T-helper 1 cell treated with Interleukin-12 subunit alpha and Interleukin-12 subunit beta and Interleukin-4 antibody, amounts not matched to agents 30 μg/mL and 1 μg/mL, for 36 hours (primary cell): ENCODE data around the gene PLCH1.
"Not testable (repeated sequence)": the region's sequence is repeated elsewhere in the genome, so short reads cannot be mapped to it uniquely, and the experiment has no call there.

ENCODE experiments used
- H3K27ac Mint-ChIP-seq: one replicate; pipeline ENCODE4 v1.8.0; 2021; ENCODE audit warnings: mild to moderate bottlenecking, mixed read lengths
- H3K27me3 Mint-ChIP-seq: one replicate; pipeline ENCODE4 v1.8.0; 2021; ENCODE audit warnings: low read depth, mixed read lengths
- H3K36me3 Mint-ChIP-seq: one replicate; pipeline ENCODE4 v1.8.0; 2021; ENCODE audit warnings: low read depth, mixed read lengths
- H3K4me1 Mint-ChIP-seq: one replicate; pipeline ENCODE4 v1.8.0; 2021; ENCODE audit warnings: low read depth, mixed read lengths
- H3K4me3 Mint-ChIP-seq: one replicate; pipeline ENCODE4 v1.8.0; 2021; ENCODE audit warnings: mild to moderate bottlenecking, moderate library complexity, mixed read lengths
- H3K9me3 Mint-ChIP-seq: one replicate; pipeline ENCODE4 v1.8.0; 2021; ENCODE audit warnings: mixed read lengths

PLCH1 gene

DNA sequence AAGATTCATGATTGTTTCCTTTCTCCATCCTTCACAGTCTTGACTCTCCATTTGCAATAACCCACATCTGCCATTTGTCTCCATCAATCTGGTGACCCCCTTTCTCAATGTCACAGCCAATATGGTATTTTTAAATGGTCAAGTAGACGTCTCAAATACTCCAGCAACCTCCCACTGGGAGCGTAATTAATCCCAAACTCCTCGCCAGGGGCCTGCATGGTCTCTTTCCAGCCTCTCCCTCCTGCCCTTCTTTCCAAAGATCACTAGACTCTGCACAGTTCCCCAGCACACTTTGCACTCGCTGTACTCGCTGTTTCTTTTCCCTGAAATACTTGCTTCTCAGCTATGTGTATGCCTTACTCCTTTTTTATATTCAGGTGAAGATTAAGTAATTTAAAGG, 115.3 kb downstream of the PLCH1 start:
- no peaks in the 10 kb centered on the region for H3K4me1 Mint-ChIP-seq
- H3K27me3 Mint-ChIP-seq, result peaks cover 2% of the 10 kb centered on the region
- no peaks in the 10 kb centered on the region for H3K36me3 Mint-ChIP-seq
- no peak overlapping the region for H3K4me3 Mint-ChIP-seq
- H3K27ac Mint-ChIP-seq, result no peak overlapping the region
- H3K9me3 Mint-ChIP-seq, result no peaks in the 10 kb centered on the region

DNA sequence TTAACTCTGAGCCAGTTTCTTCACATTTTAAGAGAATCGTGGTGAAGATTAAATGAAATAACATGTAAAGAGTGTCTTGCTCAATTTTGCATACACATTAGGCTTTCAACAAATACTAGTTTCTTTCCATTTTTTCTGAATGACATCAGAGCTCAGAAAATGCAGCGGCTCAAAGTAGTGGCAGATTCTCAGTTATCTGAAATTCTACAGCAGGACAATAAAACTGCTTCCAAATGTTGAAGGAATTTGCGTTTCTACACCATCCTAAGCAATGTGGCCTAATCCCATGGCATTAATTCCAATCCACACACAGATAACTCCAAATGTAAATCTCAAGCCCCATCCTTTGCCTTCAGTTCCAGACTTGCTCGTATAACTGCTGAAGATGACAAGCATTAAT, 115.8 kb downstream of the PLCH1 start:
- Mint-ChIP-seq H3K9me3 (no peaks in the 10 kb centered on the region), H3K4me3 (no peak overlapping the region), H3K36me3 (no peaks in the 10 kb centered on the region), H3K27ac (no peak overlapping the region), H3K27me3 (peaks cover 2% of the 10 kb centered on the region), H3K4me1 (no peaks in the 10 kb centered on the region)

DNA sequence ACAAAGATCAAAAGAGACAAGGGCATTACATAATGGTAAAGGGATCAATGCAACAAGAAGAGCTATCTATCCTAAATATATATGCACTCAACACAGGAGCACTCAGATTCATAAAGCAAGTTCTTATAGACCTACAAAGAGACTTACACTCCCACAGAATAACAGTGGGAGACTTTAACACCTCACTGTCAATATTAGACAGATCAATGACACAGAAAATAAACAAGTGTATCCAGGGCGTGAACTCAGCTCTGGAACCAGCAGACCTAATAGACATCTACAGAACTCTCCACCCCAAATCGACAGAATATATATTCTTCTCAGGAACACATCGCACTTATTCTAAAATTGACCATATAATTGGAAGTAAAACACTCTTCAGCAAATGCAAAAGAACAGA, 122.2 kb downstream of the PLCH1 start:
- not testable (repeated sequence) for H3K4me1 Mint-ChIP-seq, H3K36me3 Mint-ChIP-seq, H3K27ac Mint-ChIP-seq, H3K27me3 Mint-ChIP-seq, H3K9me3 Mint-ChIP-seq, H3K4me3 Mint-ChIP-seq

DNA sequence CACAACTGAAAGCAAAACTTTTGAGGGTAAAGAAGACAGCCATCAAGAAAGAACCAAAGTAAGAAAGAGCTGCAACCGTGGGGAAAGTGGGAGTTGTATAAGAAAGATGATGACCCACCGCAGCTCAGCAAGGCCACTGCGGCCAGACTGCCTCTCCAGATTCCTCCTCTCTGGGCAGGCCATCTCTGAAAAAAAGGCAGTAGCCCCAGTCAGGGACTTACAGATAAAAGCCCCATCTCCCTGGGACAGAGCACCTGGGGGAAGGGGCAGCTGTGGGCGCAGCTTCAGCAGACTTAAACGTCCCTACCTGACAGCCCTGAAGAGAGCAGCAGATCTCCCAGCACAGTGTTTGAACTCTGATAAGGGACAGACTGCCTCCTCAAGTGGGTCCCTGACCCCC, 124.3 kb downstream of the PLCH1 start:
- not testable (repeated sequence) for H3K4me1 Mint-ChIP-seq, H3K27me3 Mint-ChIP-seq, H3K9me3 Mint-ChIP-seq, H3K36me3 Mint-ChIP-seq, H3K4me3 Mint-ChIP-seq, H3K27ac Mint-ChIP-seq

DNA sequence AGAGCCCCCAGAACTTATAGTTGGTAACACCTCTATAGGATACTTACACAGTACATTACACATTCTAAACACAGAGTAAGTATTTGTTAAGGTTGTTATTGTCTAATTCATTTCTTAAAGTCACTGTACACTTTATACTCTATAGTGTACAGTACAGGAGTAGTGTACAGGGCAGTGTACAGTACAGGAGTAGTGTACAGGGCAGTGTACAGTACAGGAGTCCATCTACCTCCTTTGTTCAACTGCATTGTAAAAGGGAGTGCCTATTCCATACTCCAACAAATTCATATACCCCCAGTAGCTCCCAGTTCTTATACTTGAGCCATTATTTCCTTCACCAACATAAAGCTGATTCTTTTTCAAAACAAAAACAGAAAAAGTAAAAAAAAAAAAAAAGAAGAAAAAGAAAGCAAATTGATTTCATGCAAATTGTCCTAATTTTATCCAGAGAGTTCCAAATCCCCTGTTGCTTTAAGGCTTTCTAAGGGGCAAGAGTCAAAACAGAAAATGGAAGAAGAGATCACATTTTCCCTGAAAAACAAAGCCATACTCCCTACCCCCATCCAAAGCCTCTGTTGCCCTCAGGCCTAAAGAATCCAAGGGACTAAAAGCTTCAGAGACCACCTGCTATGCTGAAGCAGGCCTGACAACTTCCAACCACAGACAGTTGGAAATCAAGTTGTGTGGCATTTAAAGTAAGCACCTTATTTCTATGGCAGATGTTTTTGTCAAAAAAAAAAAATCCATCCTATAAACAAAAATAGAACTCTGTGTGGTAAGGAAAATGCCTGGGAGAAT, 125.6 kb downstream of the PLCH1 start:
- Mint-ChIP-seq H3K4me1 (no peaks in the 10 kb centered on the region), H3K27ac (no peak overlapping the region), H3K9me3 (peaks cover 2% of the 10 kb centered on the region), H3K36me3 (no peaks in the 10 kb centered on the region), H3K4me3 (no peak overlapping the region), H3K27me3 (no peaks in the 10 kb centered on the region)

DNA sequence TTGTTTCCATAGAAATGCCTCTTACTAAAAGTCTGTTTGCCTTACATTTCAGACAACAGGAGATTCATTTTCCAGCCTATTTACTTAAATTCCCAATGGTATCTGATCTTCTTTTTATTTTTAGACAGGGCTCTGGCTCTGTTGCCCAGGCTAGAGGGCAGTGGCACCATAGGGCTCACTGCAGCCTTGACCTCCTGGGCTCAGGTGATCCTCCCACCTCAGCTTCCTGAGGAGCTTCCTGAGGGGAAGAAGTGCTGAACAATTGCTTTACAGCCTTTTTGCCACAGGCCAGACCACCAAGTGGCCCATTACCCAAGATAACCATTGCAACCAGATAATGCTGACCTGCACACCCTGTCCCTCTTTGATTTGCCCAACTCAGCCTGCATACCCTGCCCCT, 126.3 kb downstream of the PLCH1 start:
- Mint-ChIP-seq H3K4me3 (no peak overlapping the region), H3K27ac (no peak overlapping the region), H3K36me3 (no peaks in the 10 kb centered on the region), H3K9me3 (peaks cover 2% of the 10 kb centered on the region), H3K4me1 (no peaks in the 10 kb centered on the region), H3K27me3 (no peaks in the 10 kb centered on the region)

DNA sequence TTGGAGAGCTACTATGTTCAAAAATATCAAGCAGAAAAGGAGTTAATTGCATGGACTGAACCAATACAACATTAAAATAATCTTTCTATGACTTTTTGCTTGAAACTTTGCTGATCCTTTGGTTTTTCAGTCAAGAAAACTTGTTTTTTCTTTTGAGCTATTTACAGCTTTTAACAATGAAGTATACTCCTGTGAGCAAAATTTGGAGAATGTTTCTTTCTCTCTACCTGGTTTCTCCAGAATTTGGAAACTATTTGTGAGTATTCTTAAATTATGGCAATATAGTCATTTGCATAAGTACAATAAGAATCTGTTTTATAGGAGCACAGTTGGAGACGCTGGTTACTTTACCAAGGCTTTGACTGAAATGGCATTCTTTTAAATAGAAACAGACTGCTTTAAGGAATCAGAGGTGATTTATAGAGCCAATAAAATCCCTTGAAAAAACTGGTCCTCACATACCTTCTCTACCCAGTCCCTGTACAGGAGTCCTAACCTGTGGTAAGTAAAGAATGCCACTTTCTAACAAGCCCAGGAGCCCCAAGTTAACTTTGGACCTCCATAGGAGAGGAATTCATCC, 127.4 kb downstream of the PLCH1 start:
- Mint-ChIP-seq H3K27me3 (no peaks in the 10 kb centered on the region), H3K9me3 (peaks cover 2% of the 10 kb centered on the region), H3K4me3 (no peak overlapping the region), H3K27ac (no peak overlapping the region), H3K4me1 (no peaks in the 10 kb centered on the region), H3K36me3 (no peaks in the 10 kb centered on the region)

DNA sequence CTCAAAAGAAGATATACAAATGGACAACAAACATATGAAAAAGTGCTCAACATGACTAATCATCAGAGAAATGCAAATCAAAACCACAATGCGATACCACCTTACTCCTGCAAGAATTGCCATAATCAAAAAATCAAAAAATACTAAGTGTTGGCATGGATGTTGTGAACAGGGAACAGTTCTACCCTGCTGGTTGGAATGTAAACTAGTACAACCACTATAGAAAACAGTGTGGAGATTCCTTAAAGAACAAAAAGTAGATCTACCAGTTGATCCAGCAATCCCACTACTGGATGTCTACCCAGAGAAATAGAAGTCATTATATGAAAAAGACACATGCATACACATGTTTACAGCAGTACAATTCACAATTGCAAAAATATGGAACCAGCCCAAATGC, 129.7 kb downstream of the PLCH1 start:
- H3K4me1 Mint-ChIP-seq, H3K36me3 Mint-ChIP-seq, H3K9me3 Mint-ChIP-seq, H3K4me3 Mint-ChIP-seq, H3K27me3 Mint-ChIP-seq, H3K27ac Mint-ChIP-seq: not testable (repeated sequence)

DNA sequence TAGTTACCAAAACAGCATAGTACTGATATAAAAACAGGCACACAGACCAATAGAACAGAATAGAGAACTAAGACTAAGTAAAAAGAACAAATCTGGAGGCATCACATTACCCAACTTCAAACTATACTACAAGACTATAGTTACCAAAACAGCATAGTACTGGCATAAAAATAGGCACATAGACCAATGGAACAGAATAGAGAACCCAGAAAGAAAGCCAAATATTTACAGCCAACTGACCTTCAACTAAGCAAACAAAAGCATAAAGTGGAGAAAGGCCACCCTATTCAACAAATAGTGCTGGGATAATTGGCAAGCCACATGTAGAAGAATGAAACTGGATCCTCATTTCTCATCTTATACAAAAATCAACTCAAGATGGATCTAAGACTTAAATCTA, 130.5 kb downstream of the PLCH1 start:
- H3K4me1 Mint-ChIP-seq, H3K4me3 Mint-ChIP-seq, H3K27me3 Mint-ChIP-seq, H3K27ac Mint-ChIP-seq, H3K36me3 Mint-ChIP-seq, H3K9me3 Mint-ChIP-seq: not testable (repeated sequence)

DNA sequence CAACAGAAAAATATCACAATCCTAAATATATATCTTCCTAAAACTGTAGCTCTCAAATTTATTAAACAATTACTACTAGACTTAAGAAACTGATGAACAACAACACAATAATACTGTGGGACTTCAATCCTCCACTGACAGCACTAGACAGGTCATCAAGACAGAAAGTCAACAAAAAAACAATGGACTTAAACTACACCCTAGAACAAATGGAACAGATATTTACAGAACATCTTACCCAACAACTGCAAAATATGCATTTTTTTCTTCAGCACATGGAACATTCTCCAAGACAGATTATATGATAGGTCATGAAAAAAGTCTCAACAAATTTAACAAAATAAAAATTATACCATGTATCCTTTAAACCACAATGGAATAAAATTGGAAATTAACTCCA, 133.4 kb downstream of the PLCH1 start:
- H3K27me3 Mint-ChIP-seq, result no peaks in the 10 kb centered on the region
- peaks cover 6% of the 10 kb centered on the region for H3K9me3 Mint-ChIP-seq
- H3K4me1 Mint-ChIP-seq, result no peaks in the 10 kb centered on the region
- no peak overlapping the region for H3K27ac Mint-ChIP-seq
- H3K36me3 Mint-ChIP-seq, result no peaks in the 10 kb centered on the region
- H3K4me3 Mint-ChIP-seq, result no peak overlapping the region

DNA sequence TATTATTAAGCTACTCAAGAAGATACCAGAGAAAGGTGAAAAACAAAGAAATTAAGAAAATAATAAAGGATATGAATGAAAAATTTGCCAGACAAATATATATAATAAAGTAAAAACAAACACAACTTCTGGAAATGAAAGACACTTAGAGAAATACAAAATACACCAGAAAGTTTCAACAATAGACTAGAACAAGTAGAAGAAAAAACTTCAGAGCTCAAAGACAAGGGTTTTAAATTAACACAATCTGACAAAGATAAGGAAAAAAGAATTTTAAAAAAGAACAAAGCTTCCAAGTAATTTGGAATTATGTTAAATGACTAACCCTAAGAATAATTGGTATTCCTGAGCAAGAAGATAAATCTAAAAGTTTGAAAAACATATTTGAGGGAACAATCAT, 135.3 kb downstream of the PLCH1 start:
- H3K36me3 Mint-ChIP-seq, result no peaks in the 10 kb centered on the region
- peaks cover 6% of the 10 kb centered on the region for H3K9me3 Mint-ChIP-seq
- no peak overlapping the region for H3K4me3 Mint-ChIP-seq
- H3K27me3 Mint-ChIP-seq, result no peaks in the 10 kb centered on the region
- no peak overlapping the region for H3K27ac Mint-ChIP-seq
- H3K4me1 Mint-ChIP-seq, result no peaks in the 10 kb centered on the region

DNA sequence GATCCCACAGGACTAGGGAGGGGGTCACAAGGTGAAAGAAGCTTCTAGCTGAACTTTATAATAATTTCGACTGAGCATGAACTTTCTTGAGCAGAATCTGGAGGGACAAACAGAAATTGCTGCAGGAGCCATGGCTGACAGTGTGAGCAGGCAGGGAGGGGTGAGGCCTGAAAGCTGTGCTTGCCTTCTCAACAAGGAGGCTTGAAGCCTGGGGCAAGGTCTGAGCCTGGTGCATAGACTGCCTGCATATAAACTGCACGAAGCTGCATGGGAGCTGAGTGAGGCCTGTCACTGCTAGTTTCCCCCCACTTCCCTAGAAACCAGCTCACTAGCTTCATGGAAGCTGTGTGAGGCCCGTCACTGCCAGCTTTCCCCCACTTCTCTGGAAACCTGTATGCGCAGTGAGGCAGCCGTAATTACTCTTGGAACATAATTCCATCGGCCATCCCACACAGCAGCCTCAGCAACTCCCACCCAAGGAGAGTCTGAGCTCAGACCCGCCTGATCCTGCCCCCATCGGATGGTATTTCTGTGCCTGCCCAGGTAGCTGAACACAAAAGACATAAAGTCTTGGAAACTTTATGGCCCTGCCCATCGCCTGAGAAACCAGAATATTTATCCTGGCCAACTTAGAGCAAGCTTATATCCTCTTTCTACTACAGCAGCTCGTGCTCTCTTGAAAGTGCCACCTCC, 136.5 kb downstream of the PLCH1 start:
- no peaks in the 10 kb centered on the region for H3K4me1 Mint-ChIP-seq
- H3K9me3 Mint-ChIP-seq, result peaks cover 6% of the 10 kb centered on the region
- H3K27ac Mint-ChIP-seq, result no peak overlapping the region
- H3K27me3 Mint-ChIP-seq, result peaks cover 4% of the 10 kb centered on the region
- H3K4me3 Mint-ChIP-seq, result no peak overlapping the region
- no peaks in the 10 kb centered on the region for H3K36me3 Mint-ChIP-seq

GRCh38 chr3:155607761-155608160, 137.1 kb downstream of the PLCH1 start:
- peaks cover 9% of the 10 kb centered on the region for H3K27me3 Mint-ChIP-seq
- H3K36me3 Mint-ChIP-seq, result no peaks in the 10 kb centered on the region
- no peaks in the 10 kb centered on the region for H3K4me1 Mint-ChIP-seq
- no peak overlapping the region for H3K27ac Mint-ChIP-seq
- H3K4me3 Mint-ChIP-seq, result no peak overlapping the region
- H3K9me3 Mint-ChIP-seq, result peaks cover 6% of the 10 kb centered on the region

- H3K27ac Mint-ChIP-seq, result no peak overlapping the region
- no peaks in the 10 kb centered on the region for H3K36me3 Mint-ChIP-seq
- H3K4me3 Mint-ChIP-seq, result no peak overlapping the region
- peaks cover 6% of the 10 kb centered on the region for H3K9me3 Mint-ChIP-seq
- peaks cover 9% of the 10 kb centered on the region for H3K27me3 Mint-ChIP-seq
- H3K4me1 Mint-ChIP-seq, result no peaks in the 10 kb centered on the region
Measured at GRCh38 chr3:155605571-155605970, 139.3 kb downstream of the PLCH1 start.

DNA sequence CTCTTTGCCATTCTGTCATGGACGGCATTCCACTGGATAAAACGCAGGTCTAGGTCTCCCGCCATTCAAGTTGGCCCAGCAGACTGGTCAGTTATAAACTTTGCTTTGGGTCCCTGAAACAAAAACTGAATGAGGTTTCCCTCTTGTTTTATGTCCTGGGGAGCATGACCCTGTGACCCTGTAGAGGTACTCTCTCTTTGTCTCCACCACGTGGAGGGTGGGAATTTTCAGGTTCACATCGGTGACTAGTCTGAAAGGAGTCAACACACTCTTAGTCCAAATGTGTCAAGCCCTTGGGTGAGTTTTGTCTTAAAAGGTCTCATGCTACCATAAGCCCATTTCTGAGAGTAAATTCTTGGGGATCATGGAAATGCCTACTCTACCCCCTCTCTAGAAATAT, 139.9 kb downstream of the PLCH1 start:
- H3K27ac Mint-ChIP-seq, result no peak overlapping the region
- H3K4me3 Mint-ChIP-seq, result no peak overlapping the region
- H3K9me3 Mint-ChIP-seq, result peaks cover 6% of the 10 kb centered on the region
- H3K36me3 Mint-ChIP-seq, result no peaks in the 10 kb centered on the region
- H3K27me3 Mint-ChIP-seq, result peaks cover 9% of the 10 kb centered on the region
- H3K4me1 Mint-ChIP-seq, result no peaks in the 10 kb centered on the region
